Measurements from ENCODE around the gene ZEB2.

Gene ZEB2

DNA sequence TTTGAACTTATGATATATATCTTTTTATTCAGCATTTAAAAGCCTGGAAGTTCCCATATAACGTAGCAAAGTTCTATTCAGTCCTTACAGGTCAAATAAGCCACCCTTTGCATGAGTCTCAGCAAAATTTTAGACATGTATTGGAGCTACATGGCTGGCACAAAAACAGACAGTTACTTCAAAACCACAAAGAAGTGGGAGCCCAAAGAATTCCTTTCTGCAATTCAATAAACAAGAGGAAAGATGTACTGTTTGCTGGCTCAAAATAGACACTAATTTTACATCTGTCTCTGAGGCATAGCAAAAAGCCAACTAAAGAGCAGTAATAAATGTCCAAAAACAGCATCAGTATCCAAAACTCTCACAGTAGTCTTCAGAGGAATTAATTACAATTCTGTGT is 87.0 kb downstream of the ZEB2 start:
- no peak overlapping the region for H3K9ac ChIP-seq (ENCODE audit: low read depth, low read length, poor library complexity, severe bottlenecking)
- peaks cover 3% of the 10 kb centered on the region; the same call in 1 of the 2 replicates for H3F3A ChIP-seq (ENCODE audit: low read depth)
- H3K9me2 ChIP-seq (replicated peaks; ENCODE audit: low read depth, low read length): no peaks in the 10 kb centered on the region
- peaks cover 36% of the 10 kb centered on the region for H3K79me2 ChIP-seq (ENCODE audit: insufficient read depth, low read length)
- no peak overlapping the region for H2AFZ ChIP-seq (ENCODE audit: low read length)
- no peaks in the 10 kb centered on the region for H3K27me3 ChIP-seq (ENCODE audit: insufficient read depth, low read length, poor library complexity, severe bottlenecking)
- TF ChIP-seq, protein P1, sequence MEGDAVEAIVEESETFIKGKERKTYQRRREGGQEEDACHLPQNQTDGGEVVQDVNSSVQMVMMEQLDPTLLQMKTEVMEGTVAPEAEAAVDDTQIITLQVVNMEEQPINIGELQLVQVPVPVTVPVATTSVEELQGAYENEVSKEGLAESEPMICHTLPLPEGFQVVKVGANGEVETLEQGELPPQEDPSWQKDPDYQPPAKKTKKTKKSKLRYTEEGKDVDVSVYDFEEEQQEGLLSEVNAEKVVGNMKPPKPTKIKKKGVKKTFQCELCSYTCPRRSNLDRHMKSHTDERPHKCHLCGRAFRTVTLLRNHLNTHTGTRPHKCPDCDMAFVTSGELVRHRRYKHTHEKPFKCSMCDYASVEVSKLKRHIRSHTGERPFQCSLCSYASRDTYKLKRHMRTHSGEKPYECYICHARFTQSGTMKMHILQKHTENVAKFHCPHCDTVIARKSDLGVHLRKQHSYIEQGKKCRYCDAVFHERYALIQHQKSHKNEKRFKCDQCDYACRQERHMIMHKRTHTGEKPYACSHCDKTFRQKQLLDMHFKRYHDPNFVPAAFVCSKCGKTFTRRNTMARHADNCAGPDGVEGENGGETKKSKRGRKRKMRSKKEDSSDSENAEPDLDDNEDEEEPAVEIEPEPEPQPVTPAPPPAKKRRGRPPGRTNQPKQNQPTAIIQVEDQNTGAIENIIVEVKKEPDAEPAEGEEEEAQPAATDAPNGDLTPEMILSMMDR (conservative IDR thresholded peaks at IDR 0.05; ENCODE audit: low read length): no peak
- no peak for TF ChIP-seq EZH2phosphoT487 (IDR thresholded peaks at IDR 0.05; ENCODE audit: borderline replicate concordance)
- H4K20me1 ChIP-seq (ENCODE audit: insufficient read depth, low read length, poor library complexity, severe bottlenecking): peaks cover 4% of the 10 kb centered on the region
- H3K4me2 ChIP-seq (ENCODE audit: low read depth, low read length, poor library complexity, severe bottlenecking): no peak overlapping the region
- no peaks in the 10 kb centered on the region for H3K4me1 ChIP-seq (ENCODE audit: insufficient read depth, low read length, poor library complexity, severe bottlenecking)
- H3K4me3 ChIP-seq (ENCODE audit: low read length, poor library complexity, severe bottlenecking): no peak overlapping the region
- peaks cover 14% of the 10 kb centered on the region; the same call in 1 of the 2 replicates for H3K36me3 ChIP-seq (ENCODE audit: insufficient read depth, low read length)
- no peaks in the 10 kb centered on the region for H3K9me3 ChIP-seq (ENCODE audit: insufficient read depth, low read depth, low read length)

DNA sequence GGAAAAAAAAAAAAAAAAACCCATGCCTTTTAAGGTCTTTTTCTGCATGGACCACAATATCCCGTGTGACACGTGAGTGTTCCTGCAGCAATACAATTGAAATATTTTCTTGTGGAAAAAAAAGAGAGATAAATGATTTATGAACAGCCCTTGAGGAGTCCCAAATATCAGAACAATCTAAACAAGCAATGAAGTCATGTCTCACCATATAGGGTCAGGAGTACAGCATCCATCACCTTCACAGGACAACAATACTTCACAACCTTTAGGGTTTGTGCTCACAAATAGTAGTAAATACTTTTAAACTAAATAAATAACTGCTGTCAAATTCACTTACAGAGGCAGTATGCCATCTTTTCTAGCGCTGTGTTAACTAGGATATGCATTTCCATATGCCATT is 87.9 kb downstream of the ZEB2 start:
- H3K4me2 ChIP-seq (ENCODE audit: low read depth, low read length, poor library complexity, severe bottlenecking): no peak overlapping the region

DNA sequence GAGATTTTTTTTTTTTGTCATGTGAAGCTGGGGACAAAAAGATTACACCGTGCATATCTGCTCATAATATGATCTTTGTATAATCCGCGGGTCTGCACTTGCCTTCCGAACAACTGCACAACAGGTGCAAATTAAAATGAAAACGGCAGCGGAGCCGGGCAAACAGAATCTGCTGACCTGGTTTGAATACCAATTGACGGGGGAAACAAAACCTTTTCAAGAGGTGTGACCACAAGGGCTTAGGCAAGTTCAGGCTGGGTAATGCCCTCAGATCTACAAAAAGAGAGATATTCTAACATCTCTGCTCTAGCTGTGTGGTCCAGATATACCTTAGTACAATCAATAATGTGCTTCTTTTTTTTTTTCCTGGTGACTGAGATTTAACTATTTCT is 88.5 kb downstream of the ZEB2 start:
- H4K20me1 ChIP-seq (ENCODE audit: insufficient read depth, low read length, poor library complexity, severe bottlenecking): peaks cover 4% of the 10 kb centered on the region

More for the DNA sequence above, 87.9 kb downstream of the ZEB2 start:
- Histone ChIP-seq H3K79me2 (ENCODE audit: insufficient read depth, low read length) (peaks cover 36% of the 10 kb centered on the region), H3K4me3 (ENCODE audit: low read length, poor library complexity, severe bottlenecking) (no peak overlapping the region), H3K9me3 (ENCODE audit: insufficient read depth, low read depth, low read length) (no peaks in the 10 kb centered on the region), H3K4me1 (ENCODE audit: insufficient read depth, low read length, poor library complexity, severe bottlenecking) (no peaks in the 10 kb centered on the region), H3K27me3 (ENCODE audit: insufficient read depth, low read length, poor library complexity, severe bottlenecking) (no peaks in the 10 kb centered on the region), H4K20me1 (ENCODE audit: insufficient read depth, low read length, poor library complexity, severe bottlenecking) (peaks cover 4% of the 10 kb centered on the region), H2AFZ (ENCODE audit: low read length) (no peak overlapping the region), H3K36me3 (ENCODE audit: insufficient read depth, low read length) (peaks cover 14% of the 10 kb centered on the region; the same call in 1 of the 2 replicates), H3K9me2 (replicated peaks; ENCODE audit: low read depth, low read length) (no peaks in the 10 kb centered on the region), H3K9ac (ENCODE audit: low read depth, low read length, poor library complexity, severe bottlenecking) (no peak overlapping the region), H3F3A (ENCODE audit: low read depth) (peaks cover 3% of the 10 kb centered on the region; the same call in 1 of the 2 replicates)
- TF ChIP-seq, protein P1 (conservative IDR thresholded peaks at IDR 0.05; ENCODE audit: low read length): no peak
- no peak for TF ChIP-seq EZH2phosphoT487 (IDR thresholded peaks at IDR 0.05; ENCODE audit: borderline replicate concordance)

More for the DNA sequence above, 88.5 kb downstream of the ZEB2 start:
- peaks cover 3% of the 10 kb centered on the region; the same call in 1 of the 2 replicates for H3F3A ChIP-seq (ENCODE audit: low read depth)
- no peaks in the 10 kb centered on the region for H3K9me3 ChIP-seq (ENCODE audit: insufficient read depth, low read depth, low read length)
- H3K4me3 ChIP-seq (ENCODE audit: low read length, poor library complexity, severe bottlenecking): no peak overlapping the region
- H3K9me2 ChIP-seq (replicated peaks; ENCODE audit: low read depth, low read length): no peaks in the 10 kb centered on the region
- H2AFZ ChIP-seq (ENCODE audit: low read length): no peak overlapping the region
- H3K36me3 ChIP-seq (ENCODE audit: insufficient read depth, low read length): peaks cover 14% of the 10 kb centered on the region; the same call in 1 of the 2 replicates
- no peaks in the 10 kb centered on the region for H3K27me3 ChIP-seq (ENCODE audit: insufficient read depth, low read length, poor library complexity, severe bottlenecking)
- H3K4me2 ChIP-seq (ENCODE audit: low read depth, low read length, poor library complexity, severe bottlenecking): no peak overlapping the region
- H3K79me2 ChIP-seq (ENCODE audit: insufficient read depth, low read length): peaks cover 34% of the 10 kb centered on the region
- TF ChIP-seq EZH2phosphoT487 (IDR thresholded peaks at IDR 0.05; ENCODE audit: borderline replicate concordance): no peak
- TF ChIP-seq, protein P1 (conservative IDR thresholded peaks at IDR 0.05; ENCODE audit: low read length): no peak
- no peak overlapping the region for H3K9ac ChIP-seq (ENCODE audit: low read depth, low read length, poor library complexity, severe bottlenecking)
- no peaks in the 10 kb centered on the region for H3K4me1 ChIP-seq (ENCODE audit: insufficient read depth, low read length, poor library complexity, severe bottlenecking)

Data from Loucy (cell line).